GM12878 (cell line): Measurements from ENCODE around the gene GNGT2. TPM values are rescaled to one million over a fixed set of nuclear protein-coding genes. Genes with fewer than 3 reads are reported as not detected.

ENCODE experiments used
- ATAC-seq: fragments of 200-7000 bp; cut with Tn5 transposase; 3 replicates; pipeline ENCODE4 v1.9.1; 2020; ENCODE audit warnings: mild to moderate bottlenecking, moderate library complexity
- BruUV-seq: library from RNA; stranded (reverse); fragments of 400-500 nt; replicated peaks from 2 replicates; lab custom pipeline; 2021; lab: Mats Ljungman, UMichigan
- CTCF ChIA-PET: fragments of 300-600 bp; sonication (Branson Sonifier 250); formaldehyde crosslinking; extraction: SDS; loops from one replicate; lab custom pipeline; 2021; ENCODE audit warnings: inconsistent platforms; lab: Yijun Ruan, JAX
- POLR2A ChIA-PET: fragments of 350-600 bp; formaldehyde crosslinking; extraction: SDS; loops from one replicate; lab custom pipeline; 2021; ENCODE audit warnings: inconsistent platforms; lab: Charles Lee
- RAD21 ChIA-PET: fragments of 300-600 bp; sonication (Branson Sonifier 250); formaldehyde crosslinking; loops from one replicate; lab custom pipeline; 2023; ENCODE audit warnings: antibody characterized with exemption; ENCODE audit not compliant: unreplicated experiment; lab: Charles Lee
- SMC1A ChIA-PET: fragments of 300-600 bp; sonication (Branson Sonifier 250); formaldehyde crosslinking; loops from one replicate; lab custom pipeline; 2023; ENCODE audit not compliant: unreplicated experiment, uncharacterized antibody; lab: Charles Lee
- DNase-seq: peaks from one replicate; pipeline ENCODE4 v3.0.0-alpha.2; 2011; ENCODE audit warnings: low read depth, low spot score
- FAIRE-seq: peaks from 3 replicates; lab custom pipeline; 2011; peaks lifted over from hg19 to GRCh38; lab: Jason Lieb, UNC
- H2AFZ ChIP-seq: 2 replicates; pipeline ENCODE4 v1.6.0; 2011; ENCODE audit warnings: low read depth, low read length, control low read depth; ENCODE audit not compliant: control insufficient read depth
- H3K27ac ChIP-seq: 2 replicates; pipeline ENCODE4 v1.5.1; 2011; ENCODE audit warnings: control low read depth; ENCODE audit not compliant: control insufficient read depth, insufficient read depth
- H3K27me3 ChIP-seq, 2 experiments: replicated peaks in 1 of 2; 2 replicates each; pipeline versions ENCODE4 v1.6.0 to v1.6.1; 2011; ENCODE audit warnings: low read length in 1 of 2; ENCODE audit not compliant: control insufficient read depth in 2 of 2, insufficient read depth in 2 of 2
- H3K36me3 ChIP-seq, 2 experiments: 2 replicates each; pipeline ENCODE4 v1.5.1; 2011; ENCODE audit warnings: low read length in 1 of 2; ENCODE audit not compliant: control insufficient read depth in 2 of 2, insufficient read depth in 2 of 2
- H3K4me1 ChIP-seq: 2 replicates; pipeline ENCODE4 v1.6.1; 2011; ENCODE audit warnings: mild to moderate bottlenecking, low read length, moderate library complexity, mixed read lengths; ENCODE audit not compliant: control insufficient read depth, insufficient read depth
- H3K4me2 ChIP-seq: 2 replicates; pipeline ENCODE4 v1.6.0; 2011; ENCODE audit warnings: control low read depth; ENCODE audit not compliant: control insufficient read depth, insufficient read depth
- H3K4me3 ChIP-seq: fragments of 200-600 bp; sonication (generic); 2 replicates; pipeline ENCODE4 v1.5.1; 2016
- H3K79me2 ChIP-seq: 2 replicates; pipeline ENCODE4 v1.6.0; 2011; ENCODE audit warnings: low read length; ENCODE audit not compliant: control insufficient read depth, insufficient read depth
- H3K9ac ChIP-seq: 2 replicates; pipeline ENCODE4 v1.8.0; 2011; ENCODE audit warnings: low read length, control low read depth, mixed read lengths; ENCODE audit not compliant: control insufficient read depth, insufficient read depth
- H3K9me3 ChIP-seq: replicated peaks from 3 replicates; pipeline ENCODE4 v1.5.1; 2011; ENCODE audit warnings: mild to moderate bottlenecking, low read length; ENCODE audit not compliant: control insufficient read depth, insufficient read depth
- H4K20me1 ChIP-seq: 2 replicates; pipeline ENCODE4 v1.6.0; 2011; ENCODE audit not compliant: control insufficient read depth, insufficient read depth
- BCLAF1 ChIP-seq: fragments of 450-650 bp; IDR thresholded peaks from 2 replicates; pipeline ENCODE4 v1.6.1; 2017; ENCODE audit warnings: antibody characterized with exemption, mild to moderate bottlenecking, moderate library complexity
- EED ChIP-seq: sonication (generic); IDR thresholded peaks from 2 replicates; pipeline ENCODE4 v1.6.1; 2016; ENCODE audit warnings: antibody characterized with exemption, low read depth
- PBX3 ChIP-seq: IDR thresholded peaks from 2 replicates; pipeline ENCODE4 v1.6.1; 2011; ENCODE audit warnings: mild to moderate bottlenecking, low read depth, low read length, moderate library complexity; ENCODE audit not compliant: insufficient replicate concordance
- ZNF592 ChIP-seq: fragments of 450-650 bp; IDR thresholded peaks from 2 replicates; pipeline ENCODE4 v1.6.1; 2017; ENCODE audit warnings: mild to moderate bottlenecking, moderate library complexity
- WGBS: methylation state at CpG from one replicate; pipeline ENCODE4 v1.1.6; 2016; ENCODE audit warnings: low lambda C conversion rate; ENCODE audit not compliant: insufficient replicate concordance, insufficient coverage; ENCODE audit errors: missing lambda C conversion rate; 5-methylcytosine and 5-hydroxymethylcytosine counted together
- in situ Hi-C: fragments of 300-500 bp; cut with MboI; formaldehyde crosslinking; loops from 9 replicates; pipeline ENCODE4 v1.14.3; 2018; ENCODE audit warnings: mixed read lengths
- intact Hi-C: fragments of 100-400 bp; cut with micrococcal nuclease; formaldehyde crosslinking; loops from one replicate; pipeline ENCODE4 v1.14.2; 2022; ENCODE audit not compliant: unreplicated experiment
- polyA plus RNA-seq, 11 experiments: library from polyadenylated mRNA; depleted of rRNA in 4 of 11; unstranded in 6 of 11; stranded (reverse) in 5 of 11; fragments of >200 nt; fragmentation: Nextera tagmentation in 4 of 11; fragmentation: Illumina TruSeq in 1 of 11; extraction: Ambion mirVana in 4 of 11; extraction: Trizol in 1 of 11; gene quantifications; 1 replicate in 1 of 11; 2 replicates in 10 of 11; pipeline versions ENCODE4 v1.2.1 to v1.2.3, GENCODE V29; 2011 to 2016; ENCODE audit warnings: inconsistent platforms in 2 of 11, missing spikeins in 2 of 11, low read depth in 1 of 11
- total RNA-seq, 4 experiments: library from RNA; depleted of rRNA in 3 of 4; stranded (reverse); fragments of >200 nt in 3 of 4; fragmentation: Illumina TruSeq in 1 of 4; extraction: Trizol in 1 of 4; gene quantifications; 2 replicates each; pipeline versions ENCODE4 v1.2.1 to v1.2.3, GENCODE V29; 2013 to 2021

The GNGT2 gene
- total and polyA plus RNA-seq, 10 of the 15 experiments (the other 5 are each of a cell fraction or from before 2014, with no cell fraction given), result 15.3 to 60.4 (median 32.0) TPM

DNA sequence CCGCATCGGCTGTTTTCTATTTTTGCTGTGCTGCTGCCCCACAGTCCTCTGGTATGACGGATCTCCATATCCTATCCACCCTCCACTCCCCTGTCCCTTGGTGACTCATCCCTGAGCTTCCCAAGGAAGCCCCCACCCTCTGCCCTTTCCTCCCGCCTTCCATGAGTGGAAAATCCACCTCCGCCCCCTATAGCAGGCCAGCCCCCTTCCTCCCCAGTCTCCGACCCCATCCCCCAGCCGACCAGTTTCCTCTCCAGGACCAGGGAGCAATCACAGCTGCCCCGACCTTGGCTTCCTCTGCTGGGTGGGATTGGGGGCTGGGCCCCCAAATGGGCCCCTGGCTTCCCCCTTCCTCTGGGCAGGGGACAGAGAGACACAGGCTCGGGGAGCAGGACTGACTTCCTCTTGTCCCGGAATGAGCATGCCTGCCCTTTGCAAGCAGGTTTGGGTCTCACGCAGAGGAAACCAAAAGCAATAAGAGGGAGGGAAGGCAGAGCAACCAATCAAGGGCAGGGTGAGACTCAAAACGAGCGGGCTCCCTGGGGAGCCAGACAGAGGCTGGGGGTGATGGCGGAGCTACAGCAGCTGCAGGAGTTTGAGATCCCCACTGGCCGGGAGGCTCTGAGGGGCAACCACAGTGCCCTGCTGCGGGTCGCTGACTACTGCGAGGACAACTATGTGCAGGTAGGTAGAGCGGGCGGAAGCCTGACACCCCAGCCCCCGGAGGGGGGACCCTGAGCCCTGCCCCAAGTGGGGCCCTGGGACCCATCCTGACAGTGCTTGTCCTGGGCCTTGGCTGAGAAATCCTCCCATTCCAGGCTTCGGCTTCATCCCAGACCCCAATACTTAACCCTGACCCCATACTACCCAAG, at the start of gene GNGT2, which contains the start of gene ABI3 (continued):
- TF ChIP-seq PBX3 (peak; percentile 3), ZNF592 (no peak)

GRCh38 chr17:49259663-49260010, 49.3 kb upstream of the GNGT2 start:
- Histone ChIP-seq H4K20me1 (no peaks in the 10 kb centered on the region), H3K27me3 (peaks cover 2% of the 10 kb centered on the region in 2 experiments; a peak in 3 of 4 replicates), H3K79me2 (no peaks in the 10 kb centered on the region), H2AFZ (peak overlapping the region; percentile 63), H3K9me3 (no peaks in the 10 kb centered on the region), H3K9ac (peak overlapping the region; percentile 52; the same call in 1 of the 2 replicates), H3K36me3 (no peaks in the 10 kb centered on the region), H3K4me3 (peak overlapping the region; percentile 72), H3K27ac (no peak overlapping the region), H3K4me1 (peaks cover 3% of the 10 kb centered on the region; the same call in 1 of the 2 replicates), H3K4me2 (peak overlapping the region; percentile 89)
- RAD21 ChIA-PET, result interaction anchor here (0.7 to 1.2 kb wide), 3 partner anchors 40 to 128 kb away, joined by 3 to 4 read pairs (median 4); no protein-coding TSS in a partner anchor
- TF ChIP-seq EED, result peak; percentile 14; the same call in 1 of the 2 replicates
- no peak for TF ChIP-seq BCLAF1
- POLR2A ChIA-PET, result interaction anchor here (0.5 to 0.7 kb wide), 3 partner anchors 16 to 196 kb away, joined by 3 to 6 read pairs (median 3); no protein-coding TSS in a partner anchor
- DNase-seq (no peak), FAIRE-seq (no peak), ATAC-seq (no peak; the same call in 2 of the 3 replicates)
- CTCF ChIA-PET, result interaction anchor here (0.9 to 1.5 kb wide), 3 partner anchors 56 to 124 kb away, joined by 3 to 5 read pairs (median 4); no protein-coding TSS in a partner anchor
- SMC1A ChIA-PET, result no interaction called here
- intact Hi-C loops, result no loop called here
- 5% methylated on average over 8 of the region's 10 CpGs for WGBS
- BruUV-seq, result no TSS peak
- in situ Hi-C loops, result no loop called here
